Endothelial cell (in vitro differentiated cells): ENCODE data around the gene FLG2. TPM values are rescaled to one million over a fixed set of nuclear protein-coding genes. Genes with fewer than 3 reads are reported as not detected.
"Not testable (repeated sequence)": the region's sequence is repeated elsewhere in the genome, so short reads cannot be mapped to it uniquely, and the experiment has no call there.

Experiments used
- DNase-seq: peaks from one replicate; pipeline ENCODE4 v3.0.0; 2021; ENCODE audit warnings: low spot score
- H3K27ac Mint-ChIP-seq: one replicate; pipeline ENCODE4 v1.8.0; 2021; ENCODE audit warnings: mixed read lengths, inconsistent platforms; ENCODE audit not compliant: unreplicated experiment
- H3K27me3 Mint-ChIP-seq: one replicate; pipeline ENCODE4 v1.8.0; 2021; ENCODE audit warnings: mild to moderate bottlenecking, moderate library complexity, mixed read lengths, inconsistent platforms; ENCODE audit not compliant: unreplicated experiment
- H3K36me3 Mint-ChIP-seq: one replicate; pipeline ENCODE4 v1.8.0; 2021; ENCODE audit warnings: mild to moderate bottlenecking, low read depth, mixed read lengths, inconsistent platforms; ENCODE audit not compliant: unreplicated experiment
- H3K4me1 Mint-ChIP-seq: one replicate; pipeline ENCODE4 v1.8.0; 2021; ENCODE audit warnings: mild to moderate bottlenecking, mixed read lengths, inconsistent platforms; ENCODE audit not compliant: unreplicated experiment
- H3K4me3 Mint-ChIP-seq: one replicate; pipeline ENCODE4 v1.8.0; 2021; ENCODE audit warnings: mild to moderate bottlenecking, mixed read lengths, inconsistent platforms; ENCODE audit not compliant: unreplicated experiment
- H3K9me3 Mint-ChIP-seq: one replicate; pipeline ENCODE4 v1.8.0; 2021; ENCODE audit warnings: mixed read lengths, inconsistent platforms; ENCODE audit not compliant: unreplicated experiment
- total RNA-seq: library from RNA; stranded (reverse); fragmentation: NEBNext Ultra II Directional; extraction: Animal tissue kit (Norgen Biotek cat#: 25700); gene quantifications from one replicate; pipeline ENCODE4 v1.2.1, GENCODE V29; 2021; ENCODE audit not compliant: unreplicated experiment
- TF ChIP-seq, protein P1 (sequence below): fragments of 200-600 bp; sonication (generic); IDR thresholded peaks from one replicate; pipeline ENCODE4 v1.5.0; 2021; ENCODE audit warnings: antibody characterized with exemption; ENCODE audit not compliant: unreplicated experiment

The FLG2 gene
- total RNA-seq, 1 donor from 2014 or later = not detected

DNA sequence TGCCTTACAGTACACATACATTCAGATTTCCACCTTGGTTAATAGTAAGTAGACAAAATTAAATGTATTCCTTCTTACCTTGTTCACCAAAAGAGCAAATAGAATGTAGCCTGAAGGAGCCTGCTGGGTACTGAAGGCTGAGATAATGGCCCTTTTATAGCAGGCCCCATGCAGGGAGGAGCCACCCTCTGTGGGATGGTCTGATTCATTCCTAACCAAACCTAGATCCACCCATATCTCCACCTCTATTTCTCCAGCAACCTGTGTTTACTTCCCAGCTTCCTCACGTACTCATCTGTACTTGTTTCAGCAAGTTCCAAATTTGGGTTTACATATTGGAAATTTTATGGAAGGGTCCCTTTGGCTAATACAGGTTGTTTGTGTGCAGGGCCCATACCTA is 34.7 kb downstream of the FLG2 start, which contains the start of gene FLG:
TSS of gene FLG (minus strand) at position 129 of the 400 bp plus-strand sequence. CDS start 9,783 bp downstream, outside the sequence.
- no peaks in the 10 kb centered on the region for H3K9me3 Mint-ChIP-seq
- H3K4me1 Mint-ChIP-seq = no peaks in the 10 kb centered on the region
- TF ChIP-seq, protein P1, sequence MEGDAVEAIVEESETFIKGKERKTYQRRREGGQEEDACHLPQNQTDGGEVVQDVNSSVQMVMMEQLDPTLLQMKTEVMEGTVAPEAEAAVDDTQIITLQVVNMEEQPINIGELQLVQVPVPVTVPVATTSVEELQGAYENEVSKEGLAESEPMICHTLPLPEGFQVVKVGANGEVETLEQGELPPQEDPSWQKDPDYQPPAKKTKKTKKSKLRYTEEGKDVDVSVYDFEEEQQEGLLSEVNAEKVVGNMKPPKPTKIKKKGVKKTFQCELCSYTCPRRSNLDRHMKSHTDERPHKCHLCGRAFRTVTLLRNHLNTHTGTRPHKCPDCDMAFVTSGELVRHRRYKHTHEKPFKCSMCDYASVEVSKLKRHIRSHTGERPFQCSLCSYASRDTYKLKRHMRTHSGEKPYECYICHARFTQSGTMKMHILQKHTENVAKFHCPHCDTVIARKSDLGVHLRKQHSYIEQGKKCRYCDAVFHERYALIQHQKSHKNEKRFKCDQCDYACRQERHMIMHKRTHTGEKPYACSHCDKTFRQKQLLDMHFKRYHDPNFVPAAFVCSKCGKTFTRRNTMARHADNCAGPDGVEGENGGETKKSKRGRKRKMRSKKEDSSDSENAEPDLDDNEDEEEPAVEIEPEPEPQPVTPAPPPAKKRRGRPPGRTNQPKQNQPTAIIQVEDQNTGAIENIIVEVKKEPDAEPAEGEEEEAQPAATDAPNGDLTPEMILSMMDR = no peak
- H3K36me3 Mint-ChIP-seq = no peaks in the 10 kb centered on the region
- no peak for DNase-seq
- H3K27ac Mint-ChIP-seq = no peak within 1 kb of the TSS
- H3K4me3 Mint-ChIP-seq = no peak within 1 kb of the TSS
- H3K27me3 Mint-ChIP-seq = no peaks in the 10 kb centered on the region

DNA sequence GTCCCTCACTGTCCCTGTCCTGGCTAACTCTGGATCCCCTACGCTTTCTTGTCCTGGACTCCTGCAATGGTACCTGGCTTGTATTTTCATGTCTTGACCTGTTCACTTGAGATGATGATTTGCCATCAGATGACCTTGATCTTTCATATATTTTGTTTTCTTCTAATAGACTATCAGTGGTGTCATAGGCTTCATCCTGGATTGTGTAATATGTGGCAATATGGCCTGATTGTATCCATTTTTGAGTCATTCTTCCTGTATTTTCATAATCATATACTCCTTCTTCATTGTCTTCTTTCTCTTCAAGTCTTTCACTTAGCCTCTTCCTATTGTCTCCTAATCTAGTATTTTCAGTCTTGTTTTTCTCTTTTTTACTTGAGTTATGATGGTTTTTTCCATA is 45.8 kb downstream of the FLG2 start:
- Mint-ChIP-seq H3K27ac (no peak overlapping the region), H3K27me3 (peaks cover 31% of the 10 kb centered on the region), H3K4me1 (no peaks in the 10 kb centered on the region), H3K4me3 (peak overlapping the region; percentile 26), H3K9me3 (peaks cover 9% of the 10 kb centered on the region), H3K36me3 (peaks cover 49% of the 10 kb centered on the region)
- TF ChIP-seq, protein P1 = no peak
- no peak for DNase-seq

DNA sequence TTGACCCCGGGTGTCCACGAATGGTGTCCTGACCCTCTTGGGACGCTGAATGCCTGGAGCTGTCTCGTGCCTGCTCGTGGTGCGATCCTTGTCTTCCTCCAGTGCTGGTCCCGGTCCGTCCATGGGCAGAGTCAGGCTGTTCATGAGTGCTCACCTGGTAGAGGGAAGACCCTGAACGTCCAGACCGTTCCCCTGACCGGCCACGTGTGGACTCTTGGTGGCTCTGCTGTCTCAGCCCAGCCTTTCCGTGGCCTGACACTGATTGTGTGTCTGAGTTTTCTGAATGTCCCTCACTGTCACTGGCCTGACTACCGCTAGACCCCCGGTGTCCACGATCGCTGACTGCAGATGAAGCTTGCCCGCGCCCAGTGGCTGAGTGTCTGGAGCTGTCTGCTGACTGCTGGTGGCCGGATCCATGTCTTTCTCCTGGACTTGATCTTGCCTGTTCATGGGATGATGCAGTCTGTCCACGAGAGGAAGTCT is 46.4 kb downstream of the FLG2 start:
- Mint-ChIP-seq H3K36me3 (peaks cover 55% of the 10 kb centered on the region), H3K27me3 (peaks cover 37% of the 10 kb centered on the region), H3K27ac (no peak overlapping the region), H3K9me3 (peaks cover 11% of the 10 kb centered on the region), H3K4me3 (no peak overlapping the region), H3K4me1 (no peaks in the 10 kb centered on the region)
- TF ChIP-seq, protein P1 = no peak
- DNase-seq = no peak

DNA sequence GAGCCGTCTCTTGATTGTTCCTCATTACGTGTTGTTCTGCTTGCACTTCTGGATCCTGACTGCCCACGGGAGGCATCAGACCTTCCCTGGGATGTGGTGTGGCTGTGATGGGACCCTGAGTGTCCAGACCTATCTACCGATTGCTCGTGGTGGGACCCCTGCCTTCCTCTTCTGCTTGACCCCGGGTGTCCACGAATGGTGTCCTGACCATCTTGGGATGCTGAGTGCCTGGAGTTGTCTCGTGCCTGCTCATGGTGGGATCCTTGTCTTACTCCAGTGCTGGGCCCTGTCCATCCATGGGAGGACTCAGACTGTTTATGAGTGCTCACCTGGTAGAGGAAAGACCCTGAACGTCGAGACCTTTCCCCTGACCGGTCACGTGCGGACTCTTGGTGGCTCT is 47.6 kb downstream of the FLG2 start:
- peak overlapping the region; percentile 70 for H3K4me3 Mint-ChIP-seq
- H3K9me3 Mint-ChIP-seq = peaks cover 14% of the 10 kb centered on the region
- H3K4me1 Mint-ChIP-seq, DNase-seq, H3K27ac Mint-ChIP-seq: not testable (repeated sequence)
- H3K27me3 Mint-ChIP-seq = peaks cover 46% of the 10 kb centered on the region
- H3K36me3 Mint-ChIP-seq = peaks cover 61% of the 10 kb centered on the region

DNA sequence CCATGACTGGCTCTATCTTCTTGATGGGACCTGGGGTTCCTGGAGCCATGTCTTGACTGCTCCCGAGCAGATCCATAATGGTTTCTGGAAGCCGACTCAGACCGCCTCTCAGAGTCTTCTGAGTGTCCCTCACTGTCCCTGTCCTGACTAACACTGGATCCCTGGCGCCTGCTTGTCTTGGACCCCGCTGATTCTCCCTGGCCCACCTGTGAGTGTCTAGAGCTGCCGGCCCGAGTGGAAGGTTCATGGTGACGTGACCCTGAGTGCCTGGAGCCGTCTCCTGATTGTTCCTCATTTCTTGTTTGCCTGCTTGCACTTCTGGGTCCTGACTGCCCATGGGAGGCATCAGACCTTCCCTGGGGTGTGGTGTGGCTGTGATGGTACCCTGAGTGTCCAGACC is 49.9 kb downstream of the FLG2 start:
- no peaks in the 10 kb centered on the region for H3K4me1 Mint-ChIP-seq
- DNase-seq = no peak
- peaks cover 14% of the 10 kb centered on the region for H3K9me3 Mint-ChIP-seq
- TF ChIP-seq, protein P1 = no peak
- H3K36me3 Mint-ChIP-seq = peaks cover 66% of the 10 kb centered on the region
- H3K27ac Mint-ChIP-seq = no peak overlapping the region
- H3K27me3 Mint-ChIP-seq = peaks cover 52% of the 10 kb centered on the region
- H3K4me3 Mint-ChIP-seq = peak overlapping the region; percentile 60

DNA sequence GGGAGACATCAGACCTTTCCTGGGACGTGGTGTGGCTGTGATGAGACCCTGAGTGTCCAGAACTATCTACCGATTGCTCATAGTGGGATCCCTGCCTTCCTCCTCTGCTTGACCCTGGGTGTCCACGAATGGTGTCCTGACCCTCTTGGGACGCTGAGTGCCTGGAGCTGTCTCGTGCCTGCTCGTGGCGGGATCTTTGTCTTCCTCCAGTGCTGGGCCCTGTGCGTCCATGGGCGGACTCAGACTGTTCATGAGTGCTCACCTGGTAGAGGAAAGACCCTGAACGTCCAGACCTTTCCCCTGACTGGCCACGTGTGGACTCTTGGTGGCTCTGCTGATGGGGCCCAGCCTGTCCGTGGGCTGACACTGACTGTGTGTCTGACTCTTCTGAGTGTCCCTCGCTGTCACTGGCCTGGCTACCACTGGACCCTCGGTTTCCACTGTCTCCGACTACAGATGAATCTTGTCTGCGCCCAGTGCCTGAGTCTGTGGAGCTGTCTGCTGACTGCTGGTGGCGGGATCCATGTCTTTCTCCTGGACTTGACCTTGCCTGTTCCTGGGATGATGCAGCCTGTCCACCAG is 50.4 kb downstream of the FLG2 start:
- DNase-seq, H3K27ac Mint-ChIP-seq, H3K4me1 Mint-ChIP-seq: not testable (repeated sequence)
- peaks cover 57% of the 10 kb centered on the region for H3K27me3 Mint-ChIP-seq
- peaks cover 14% of the 10 kb centered on the region for H3K9me3 Mint-ChIP-seq
- peak overlapping the region; percentile 74 for H3K4me3 Mint-ChIP-seq
- H3K36me3 Mint-ChIP-seq = peaks cover 72% of the 10 kb centered on the region

DNA sequence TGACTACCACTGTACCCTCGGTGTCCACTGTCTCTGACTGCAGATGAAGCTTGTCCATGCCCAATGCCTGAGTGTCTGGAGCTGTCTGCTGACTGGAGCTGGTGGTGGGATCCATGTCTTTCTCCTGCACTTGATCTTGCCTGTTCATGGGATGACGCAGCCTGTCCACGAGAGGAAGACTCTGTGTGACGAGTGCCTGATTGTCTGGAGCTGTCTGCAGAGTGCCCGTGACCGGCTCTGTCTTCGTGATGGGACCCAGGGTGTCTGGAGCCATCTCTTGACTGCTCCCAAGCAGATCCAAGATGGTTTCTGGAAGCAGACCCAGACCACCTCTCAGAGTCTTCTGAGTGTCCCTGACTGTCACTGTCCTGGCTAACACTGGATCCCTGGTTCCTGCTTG is 51.0 kb downstream of the FLG2 start:
- Mint-ChIP-seq H3K9me3 (peaks cover 14% of the 10 kb centered on the region), H3K36me3 (peaks cover 69% of the 10 kb centered on the region), H3K27me3 (peaks cover 56% of the 10 kb centered on the region), H3K4me3 (peak overlapping the region; percentile 74)
- H3K27ac Mint-ChIP-seq, H3K4me1 Mint-ChIP-seq, DNase-seq: not testable (repeated sequence)

DNA sequence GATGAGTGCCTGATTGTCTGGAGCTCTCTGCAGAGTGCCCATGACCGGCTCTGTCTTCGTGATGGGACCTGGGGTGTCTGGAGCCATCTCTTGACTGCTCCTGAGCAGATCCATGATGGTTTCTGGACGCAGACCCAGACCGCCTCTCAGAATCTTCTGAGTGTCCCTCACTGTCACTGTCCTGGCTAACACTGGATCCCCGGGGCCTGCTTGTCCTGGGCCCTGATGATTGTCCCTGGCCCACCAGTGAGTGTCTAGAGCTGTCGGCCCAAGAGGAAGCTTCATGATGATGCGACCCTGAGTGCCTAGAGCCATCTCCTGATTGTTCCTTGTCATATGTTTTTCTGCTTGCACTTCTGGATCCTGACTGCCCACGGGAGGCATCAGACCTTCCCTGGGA is 51.8 kb downstream of the FLG2 start:
- DNase-seq, H3K4me1 Mint-ChIP-seq, H3K4me3 Mint-ChIP-seq: not testable (repeated sequence)
- peaks cover 14% of the 10 kb centered on the region for H3K9me3 Mint-ChIP-seq
- H3K27me3 Mint-ChIP-seq = peaks cover 52% of the 10 kb centered on the region
- peak overlapping the region; percentile 76 for H3K27ac Mint-ChIP-seq
- peaks cover 62% of the 10 kb centered on the region for H3K36me3 Mint-ChIP-seq
